SK-N-SH (cell line): ENCODE measurements around the gene FAM90A1. TPM values are rescaled to one million over a fixed set of nuclear protein-coding genes. Genes with fewer than 3 reads are reported as not detected.
"Not testable (repeated sequence)": the region's sequence is repeated elsewhere in the genome, so short reads cannot be mapped to it uniquely, and the experiment has no call there.

Experiments
- CTCF ChIA-PET: fragments of 300-600, 350-600 bp; formaldehyde crosslinking; extraction: SDS; loops from one replicate; lab custom pipeline; 2021; lab: Yijun Ruan, JAX
- POLR2A ChIA-PET: fragments of 350-600 bp; sonication (Branson Sonifier 250); formaldehyde crosslinking; extraction: SDS; loops from one replicate; lab custom pipeline; 2020; ENCODE audit warnings: antibody characterized with exemption, inconsistent platforms; lab: Yijun Ruan, JAX
- DNase-seq: peaks from one replicate; pipeline ENCODE4 v3.0.0; 2012
- H2AFZ ChIP-seq: fragments of 200-600 bp; sonication (generic); 2 replicates; pipeline ENCODE4 v1.8.1; 2016; ENCODE audit warnings: antibody characterized with exemption, mild to moderate bottlenecking, low read depth
- H3F3A ChIP-seq: fragments of 200-600 bp; sonication (generic); replicated peaks from 2 replicates; pipeline ENCODE3; 2016; ENCODE audit warnings: antibody characterized with exemption, mild to moderate bottlenecking; ENCODE audit not compliant: insufficient read depth
- H3K27ac ChIP-seq, 2 experiments: fragments of 200-500 bp in 1 of 2; fragments of 200-600 bp in 1 of 2; sonication (Bioruptor generic) in 1 of 2; sonication (generic), shearing (Covaris generic) in 1 of 2; 2 replicates each; pipeline versions ENCODE4 v1.5.1 to v1.6.1; 2014 to 2016; ENCODE audit warnings: low read depth in 2 of 2, inconsistent platforms in 1 of 2, low read length in 1 of 2, mild to moderate bottlenecking in 1 of 2, mixed read lengths in 1 of 2
- H3K27me3 ChIP-seq: fragments of 200-600 bp; sonication (generic), shearing (Covaris generic); 2 replicates; pipeline ENCODE4 v1.6.1; 2016; ENCODE audit warnings: mixed run types; ENCODE audit not compliant: insufficient read depth
- H3K36me3 ChIP-seq, 2 experiments: fragments of 200-500 bp in 1 of 2; fragments of 200-600 bp in 1 of 2; sonication (Bioruptor generic) in 1 of 2; sonication (generic) in 1 of 2; replicated peaks in 1 of 2; 2 replicates each; pipeline versions ENCODE3 to v1.5.1; 2014 to 2016; ENCODE audit warnings: low read length in 1 of 2, mild to moderate bottlenecking in 1 of 2; ENCODE audit not compliant: insufficient read depth in 2 of 2, control insufficient read depth in 1 of 2
- H3K4me1 ChIP-seq, 2 experiments: fragments of 200-500 bp in 1 of 2; fragments of 200-600 bp in 1 of 2; sonication (Bioruptor generic) in 1 of 2; sonication (generic), shearing (Covaris generic) in 1 of 2; 2 replicates each; pipeline versions ENCODE4 v1.5.1 to v1.6.1; 2014 to 2016; ENCODE audit warnings: low read depth in 1 of 2, low read length in 1 of 2, mixed run types in 1 of 2; ENCODE audit not compliant: insufficient read depth in 2 of 2, control insufficient read depth in 1 of 2
- H3K4me2 ChIP-seq: fragments of 200-600 bp; sonication (generic), shearing (Covaris generic); 2 replicates; pipeline ENCODE4 v1.6.1; 2017; ENCODE audit warnings: mixed run types
- H3K4me3 ChIP-seq, 2 experiments: fragments of 200-500 bp in 1 of 2; fragments of 200-600 bp in 1 of 2; sonication (Bioruptor generic) in 1 of 2; sonication (generic), shearing (Covaris generic) in 1 of 2; 2 replicates each; pipeline versions ENCODE4 v1.5.1 to v1.8.1; 2014 to 2016; ENCODE audit warnings: low read depth in 2 of 2, inconsistent platforms in 1 of 2, low read length in 1 of 2, mild to moderate bottlenecking in 1 of 2, mixed read lengths in 1 of 2, moderate library complexity in 1 of 2
- H3K79me2 ChIP-seq: fragments of 200-600 bp; sonication (generic); 2 replicates; pipeline ENCODE4 v1.8.1; 2017; ENCODE audit warnings: mild to moderate bottlenecking; ENCODE audit not compliant: insufficient read depth
- H3K9ac ChIP-seq: fragments of 200-600 bp; sonication (generic); 2 replicates; pipeline ENCODE4 v1.6.1; 2017; ENCODE audit warnings: mixed run types
- H3K9me2 ChIP-seq: fragments of 200-600 bp; sonication (generic); 2 replicates; pipeline ENCODE4 v1.6.1; 2017; ENCODE audit warnings: mixed run types
- H3K9me3 ChIP-seq: fragments of 200-600 bp; sonication (generic); 2 replicates; pipeline ENCODE4 v1.6.1; 2017; ENCODE audit warnings: mixed run types, mild to moderate bottlenecking, moderate library complexity
- H4K20me1 ChIP-seq: fragments of 200-600 bp; sonication (generic); 2 replicates; pipeline ENCODE4 v1.6.1; 2017; ENCODE audit warnings: mild to moderate bottlenecking, mixed run types; ENCODE audit not compliant: insufficient read depth
- WGBS: methylation state at CpG from one replicate; pipeline ENCODE4 v1.1.6; 2017; ENCODE audit warnings: low lambda C conversion rate; 5-methylcytosine and 5-hydroxymethylcytosine counted together
- polyA plus RNA-seq, 3 experiments: library from polyadenylated mRNA; depleted of rRNA; stranded (reverse); fragments of >200 nt; gene quantifications; 2 replicates each; pipeline ENCODE4 v1.2.3, GENCODE V29; 2012

FAM90A1 gene
- polyA plus RNA-seq, 1 of the 3 experiments (the other 2 are of a cell fraction) = not detected

GRCh38 chr12:8237031-8237430 lies 9.6 kb upstream of the FAM90A1 start:
- H3K79me2 ChIP-seq, H4K20me1 ChIP-seq, H3F3A ChIP-seq, H3K9me3 ChIP-seq, H3K4me1 ChIP-seq, POLR2A ChIA-PET, H3K9ac ChIP-seq, H3K4me3 ChIP-seq, DNase-seq, H3K9me2 ChIP-seq, H3K27me3 ChIP-seq, H3K27ac ChIP-seq, H2AFZ ChIP-seq, H3K36me3 ChIP-seq, H3K4me2 ChIP-seq: not testable (repeated sequence)
- CTCF ChIA-PET = interaction anchor here (0.5 to 2.2 kb wide), 8 partner anchors 110 to 196 kb away, joined by 3 to 16 read pairs (median 3); no protein-coding TSS in a partner anchor
- WGBS = 82% methylated on average over 12 of the region's 12 CpGs

DNA sequence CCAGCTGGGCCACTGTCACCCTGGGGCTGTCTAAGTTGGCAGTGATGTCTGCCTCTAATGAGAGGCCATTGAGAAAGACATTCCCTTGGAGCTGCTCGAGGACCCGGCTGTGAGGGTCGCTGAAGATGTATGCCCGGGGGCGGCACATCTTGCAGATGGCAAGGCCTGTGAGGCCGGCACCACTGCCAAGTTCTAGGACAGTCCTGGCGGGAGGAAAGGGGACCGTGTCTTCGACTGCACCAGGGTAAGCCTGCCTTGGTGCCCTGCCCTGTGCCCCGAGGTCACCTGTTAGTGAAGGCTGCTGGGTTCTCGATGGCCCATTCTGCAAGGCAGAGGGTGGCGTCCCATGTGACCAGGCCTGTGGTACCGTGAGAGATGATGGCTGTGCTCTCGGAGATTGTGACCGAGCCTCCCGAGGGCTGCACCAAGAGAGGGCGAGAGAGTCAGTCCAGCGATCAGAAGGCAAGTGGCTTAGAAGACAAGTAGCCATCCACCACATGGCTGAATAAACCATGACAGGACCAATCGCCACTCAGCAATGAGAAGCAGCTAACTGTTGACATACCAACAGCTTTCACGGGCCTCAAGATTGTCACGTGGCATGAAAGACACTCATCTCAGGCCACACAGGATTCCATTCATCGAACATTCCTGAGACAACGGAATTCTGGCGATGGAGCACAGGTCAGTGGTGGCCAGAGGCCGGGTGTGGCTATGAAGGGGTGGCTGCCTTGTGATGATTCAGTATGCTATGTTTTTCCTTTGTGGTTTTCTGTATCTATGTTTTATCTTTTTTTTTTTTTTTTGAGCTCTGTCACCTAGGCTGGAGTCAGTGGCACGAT lies 8.1 kb upstream of the FAM90A1 start:
- H3K4me2 ChIP-seq, H3K27me3 ChIP-seq, H3K27ac ChIP-seq, POLR2A ChIA-PET, H3K9me2 ChIP-seq, H3K4me3 ChIP-seq, H3K9me3 ChIP-seq, DNase-seq, H2AFZ ChIP-seq, H3K36me3 ChIP-seq, H4K20me1 ChIP-seq, H3K9ac ChIP-seq, CTCF ChIA-PET, H3F3A ChIP-seq, H3K79me2 ChIP-seq, H3K4me1 ChIP-seq: not testable (repeated sequence)
- 86% methylated on average over 17 of the region's 26 CpGs for WGBS

DNA sequence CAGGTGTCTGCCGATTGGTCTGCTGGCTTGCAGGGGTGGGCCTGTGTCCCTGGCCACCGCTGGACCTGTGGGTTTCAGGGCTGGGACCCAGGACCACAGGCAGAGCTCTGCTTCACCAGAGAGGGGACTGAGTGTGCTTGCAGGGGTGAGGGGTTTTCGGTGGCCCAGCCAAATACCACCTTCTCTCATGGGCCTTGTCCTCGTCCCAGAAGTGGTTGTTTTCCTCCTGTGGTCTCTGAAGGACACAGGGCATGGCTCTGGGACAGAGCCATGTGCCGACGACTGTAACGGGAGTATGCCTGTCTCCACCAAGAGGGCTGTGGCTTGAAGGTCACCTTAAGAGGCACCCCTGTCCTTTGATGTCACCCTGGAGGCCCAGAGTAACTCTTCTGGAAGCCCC lies 7.3 kb upstream of the FAM90A1 start:
- H3K9me2 ChIP-seq, H3K27me3 ChIP-seq, CTCF ChIA-PET, H4K20me1 ChIP-seq, H3K27ac ChIP-seq, H3F3A ChIP-seq, H3K9me3 ChIP-seq, H3K4me1 ChIP-seq, POLR2A ChIA-PET, H3K79me2 ChIP-seq, H3K36me3 ChIP-seq, DNase-seq, H3K9ac ChIP-seq, H3K4me2 ChIP-seq, H3K4me3 ChIP-seq, H2AFZ ChIP-seq: not testable (repeated sequence)
- 79% methylated on average over 3 of the region's 7 CpGs for WGBS

DNA sequence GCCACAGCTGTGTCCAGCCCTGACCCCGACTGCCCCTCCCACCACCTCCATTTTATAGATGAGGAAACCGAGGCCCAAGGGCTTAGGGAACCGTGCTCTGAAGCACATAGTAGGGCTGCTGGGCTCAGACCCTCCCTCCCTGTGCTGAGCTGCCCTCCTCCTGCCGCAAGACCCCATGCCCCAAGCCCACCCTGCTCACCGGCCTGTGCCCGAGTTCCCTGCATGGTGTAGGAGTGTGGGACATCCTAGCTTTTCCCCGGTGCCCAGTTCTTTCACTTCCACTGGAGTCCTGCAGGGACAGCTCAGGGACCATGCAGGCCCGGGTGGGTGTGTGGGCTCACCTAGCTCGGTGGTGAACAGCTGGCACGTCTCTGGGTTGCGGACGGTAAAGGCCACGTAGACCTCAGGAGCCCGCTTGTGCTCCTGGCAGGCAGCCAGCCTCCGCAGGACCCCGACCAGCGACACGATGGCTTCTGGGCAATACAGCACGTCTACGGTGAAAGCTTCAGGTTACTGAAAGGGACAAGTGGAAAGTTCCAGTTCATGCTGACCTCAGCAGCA lies 6.6 kb upstream of the FAM90A1 start:
- H3K9me2 ChIP-seq, H3F3A ChIP-seq, H3K27me3 ChIP-seq, POLR2A ChIA-PET, H3K4me1 ChIP-seq, H3K79me2 ChIP-seq, H3K27ac ChIP-seq, H3K36me3 ChIP-seq, H3K9ac ChIP-seq, H3K9me3 ChIP-seq, CTCF ChIA-PET, DNase-seq, H3K4me3 ChIP-seq, H2AFZ ChIP-seq, H3K4me2 ChIP-seq, H4K20me1 ChIP-seq: not testable (repeated sequence)
- WGBS = 82% methylated on average over 16 of the region's 20 CpGs

- H2AFZ ChIP-seq, H3K27ac ChIP-seq, POLR2A ChIA-PET, H3K4me2 ChIP-seq, H3K4me3 ChIP-seq, H3K27me3 ChIP-seq, H4K20me1 ChIP-seq, H3F3A ChIP-seq, H3K9me3 ChIP-seq, H3K9me2 ChIP-seq, H3K36me3 ChIP-seq, CTCF ChIA-PET, H3K4me1 ChIP-seq, H3K9ac ChIP-seq, H3K79me2 ChIP-seq, DNase-seq: not testable (repeated sequence)
- 49% methylated on average over 5 of the region's 14 CpGs for WGBS
Measured at GRCh38 chr12:8233300-8233855, 6.0 kb upstream of the FAM90A1 start.
